Suprapubic skin (tissue), 4 donors: Measurements from ENCODE around the gene TSKU. TPM values are rescaled to one million over a fixed set of nuclear protein-coding genes. Genes with fewer than 3 reads are reported as not detected.

Source experiments
- DNase-seq, 2 donors: peaks; one replicate each; pipeline ENCODE4 v3.0.0-alpha.2; 2019; ENCODE audit warnings: low spot score in 2 of 2
- H3K27ac ChIP-seq: fragments of 200-600 bp; sonication (generic); one replicate; pipeline ENCODE4 v1.5.1; 2019
- H3K27me3 ChIP-seq: fragments of 200-600 bp; sonication (generic); one replicate; pipeline ENCODE4 v1.5.1; 2019
- H3K36me3 ChIP-seq: fragments of 200-600 bp; sonication (generic); one replicate; pipeline ENCODE4 v1.5.1; 2019
- H3K4me1 ChIP-seq: fragments of 200-600 bp; sonication (generic); one replicate; pipeline ENCODE4 v1.5.1; 2019
- H3K4me3 ChIP-seq: fragments of 200-600 bp; sonication (generic); one replicate; pipeline ENCODE4 v1.5.1; 2019; ENCODE audit warnings: mild to moderate bottlenecking
- H3K9me3 ChIP-seq: fragments of 200-600 bp; sonication (generic); one replicate; pipeline ENCODE4 v1.5.1; 2019
- CTCF ChIP-seq, 2 donors: fragments of 200-600 bp in 1 of 2; fragments of 450-650 bp in 1 of 2; sonication (generic) in 1 of 2; IDR thresholded peaks; one replicate each; pipeline ENCODE4 v1.5.1; 2016 to 2019; ENCODE audit warnings: antibody characterized with exemption in 2 of 2, mild to moderate bottlenecking in 1 of 2, moderate library complexity in 1 of 2
- EP300 ChIP-seq: sonication (generic); formaldehyde crosslinking; IDR thresholded peaks from one replicate; pipeline ENCODE4 v1.6.1; 2017; ENCODE audit warnings: antibody characterized with exemption
- POLR2A ChIP-seq, 2 donors: fragments of 450-650 bp; IDR thresholded peaks; one replicate each; pipeline ENCODE4 v1.6.1; 2017; ENCODE audit warnings: antibody characterized with exemption in 2 of 2, mild to moderate bottlenecking in 2 of 2, moderate library complexity in 2 of 2
- POLR2AphosphoS5 ChIP-seq, 3 donors: sonication (generic); formaldehyde crosslinking; IDR thresholded peaks; one replicate each; pipeline ENCODE4 v1.6.1; 2017; ENCODE audit warnings: antibody characterized with exemption in 3 of 3
- WGBS: methylation state at CpG from one replicate; pipeline ENCODE4 v1.1.5; 2018; 5-methylcytosine and 5-hydroxymethylcytosine counted together
- total RNA-seq, 4 donors: library from RNA; depleted of rRNA; stranded (reverse); fragments of >200 nt; gene quantifications; one replicate each; pipeline ENCODE4 v1.1.0, GENCODE V29; 2016

The TSKU gene
- total RNA-seq, 4 donors from 2014 or later: 85.5 to 155 (median 128) TPM

DNA sequence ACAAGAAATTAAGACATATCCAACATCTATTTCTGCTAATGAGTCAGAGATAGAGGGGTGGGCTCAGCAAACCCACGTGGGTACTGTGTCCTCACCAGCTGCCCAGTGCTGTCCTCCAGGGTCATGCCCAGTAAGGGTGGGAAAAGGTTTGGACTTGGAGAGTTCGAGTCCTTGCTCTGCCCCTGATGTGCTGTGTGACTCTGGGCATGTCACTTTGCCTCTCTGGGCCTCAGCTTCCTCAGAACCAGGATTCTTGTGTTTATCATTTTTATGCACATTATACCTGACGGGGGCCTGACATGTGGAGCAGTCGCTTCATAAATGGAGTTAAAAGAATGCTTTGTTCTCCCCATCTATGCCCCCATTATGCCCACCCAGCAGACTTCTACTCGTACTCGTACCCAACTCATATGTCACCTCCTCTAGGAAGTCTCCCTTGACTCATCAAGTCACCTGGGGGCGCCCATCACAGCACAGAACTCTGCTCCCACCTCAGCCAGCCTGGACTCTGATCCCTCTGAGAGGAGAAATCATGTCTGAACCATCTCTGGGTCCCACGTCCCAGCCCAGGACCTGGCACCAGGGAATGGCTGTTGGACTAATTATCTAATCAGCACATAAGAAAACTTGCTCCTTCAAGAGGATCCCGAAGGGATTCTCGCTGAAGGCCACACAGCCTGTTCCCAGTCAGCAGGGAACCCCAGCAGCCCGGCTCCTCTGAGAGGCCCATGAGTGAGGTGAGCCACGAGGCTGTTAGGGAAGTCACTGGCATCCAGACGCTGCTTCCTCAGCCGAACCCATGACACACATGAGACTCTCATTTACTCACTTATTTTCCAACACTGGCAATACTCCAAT lies 38.7 kb upstream of the TSKU start:
- Histone ChIP-seq H3K27ac (peak overlapping the region; percentile 15), H3K36me3 (no peaks in the 10 kb centered on the region), H3K4me3 (no peak overlapping the region), H3K9me3 (no peaks in the 10 kb centered on the region), H3K27me3 (no peaks in the 10 kb centered on the region), H3K4me1 (peaks cover 25% of the 10 kb centered on the region)
- whole genome bisulfite sequencing: 64% methylated on average over 14 of the region's 14 CpGs
- TF ChIP-seq CTCF (IDR thresholded peaks at IDR 0.05) (no peak), POLR2AphosphoS5 (IDR thresholded peaks at IDR 0.05) (no peak), EP300 (no peak), POLR2A (IDR thresholded peaks at IDR 0.05) (no peak)
- peak in 1 of 2 donors; percentile 83 for DNase-seq

- Histone ChIP-seq H3K27me3 (no peaks in the 10 kb centered on the region), H3K4me3 (no peak overlapping the region), H3K9me3 (no peaks in the 10 kb centered on the region), H3K27ac (peak overlapping the region; percentile 15), H3K4me1 (peaks cover 25% of the 10 kb centered on the region), H3K36me3 (no peaks in the 10 kb centered on the region)
- no peak for DNase-seq
- TF ChIP-seq POLR2AphosphoS5 (IDR thresholded peaks at IDR 0.05) (no peak), EP300 (no peak), CTCF (IDR thresholded peaks at IDR 0.05) (no peak), POLR2A (IDR thresholded peaks at IDR 0.05) (no peak)
- 34% methylated on average over 4 of the region's 4 CpGs for WGBS
Measured at GRCh38 chr11:76745044-76745376, 38.1 kb upstream of the TSKU start.

GRCh38 chr11:76745561-76746207 lies 37.5 kb upstream of the TSKU start:
- Histone ChIP-seq H3K4me3 (no peak overlapping the region), H3K27me3 (no peaks in the 10 kb centered on the region), H3K27ac (peak overlapping the region; percentile 47), H3K36me3 (no peaks in the 10 kb centered on the region), H3K9me3 (no peaks in the 10 kb centered on the region), H3K4me1 (peaks cover 23% of the 10 kb centered on the region)
- 61% methylated on average over 8 of the region's 8 CpGs for WGBS
- no peak for DNase-seq
- TF ChIP-seq CTCF (IDR thresholded peaks at IDR 0.05) (no peak), POLR2A (IDR thresholded peaks at IDR 0.05) (no peak), EP300 (no peak), POLR2AphosphoS5 (IDR thresholded peaks at IDR 0.05) (no peak)

DNA sequence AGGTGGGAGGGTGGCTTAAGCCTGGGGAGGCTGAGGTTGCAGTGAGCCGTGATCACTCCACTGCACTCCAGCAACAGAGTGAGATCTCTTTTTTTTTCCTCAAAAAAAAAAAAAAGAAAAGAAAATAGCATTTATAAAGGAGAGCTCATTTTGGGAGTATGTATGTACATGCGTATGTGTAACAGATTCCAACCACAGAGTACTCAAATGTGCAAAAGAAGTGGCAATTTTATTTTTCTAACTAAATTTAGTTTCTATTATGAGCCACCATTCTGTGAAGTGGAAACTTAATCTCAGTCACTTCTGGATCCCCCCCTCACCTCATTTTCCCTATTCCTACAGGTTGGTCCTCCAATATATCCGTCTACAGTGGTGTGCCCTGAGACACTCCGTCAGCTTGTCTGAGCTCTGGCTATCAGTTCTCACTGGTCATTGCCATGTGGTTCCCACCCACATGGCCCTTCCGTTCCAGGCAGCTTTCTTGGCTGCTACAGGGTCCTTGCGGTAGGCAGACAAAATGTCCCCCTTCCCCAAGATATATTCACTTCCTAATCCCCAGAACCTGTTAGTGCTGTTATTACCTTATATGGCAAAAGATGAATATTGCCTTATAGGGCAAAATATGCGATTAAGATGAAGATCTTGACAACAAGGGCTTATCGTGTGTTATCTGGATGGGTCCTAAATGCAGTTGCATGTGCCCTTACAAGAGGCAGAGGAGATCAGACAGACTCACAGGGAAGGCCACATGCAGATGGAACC lies 35.8 kb upstream of the TSKU start:
- H3K4me3 ChIP-seq: no peak overlapping the region
- no peak for DNase-seq
- peaks cover 25% of the 10 kb centered on the region for H3K4me1 ChIP-seq
- no peaks in the 10 kb centered on the region for H3K36me3 ChIP-seq
- H3K9me3 ChIP-seq: no peaks in the 10 kb centered on the region
- 85% methylated on average over 8 of the region's 8 CpGs for WGBS
- H3K27me3 ChIP-seq: no peaks in the 10 kb centered on the region
- TF ChIP-seq POLR2AphosphoS5 (IDR thresholded peaks at IDR 0.05) (no peak), POLR2A (IDR thresholded peaks at IDR 0.05) (no peak), EP300 (no peak), CTCF (IDR thresholded peaks at IDR 0.05) (no peak)
- no peak overlapping the region for H3K27ac ChIP-seq
